GM23338 (cell line): Measurements from ENCODE around the gene DEPDC5. TPM values are rescaled to one million over a fixed set of nuclear protein-coding genes. Genes with fewer than 3 reads are reported as not detected.

Experiments used
- ATAC-seq: fragments of 200-7000 bp; cut with Tn5 transposase; 3 replicates; pipeline ENCODE4 v1.9.1; 2020
- DNase-seq: peaks from one replicate; pipeline ENCODE4 v3.0.0-alpha.2; 2015; ENCODE audit warnings: low spot score
- H2AFZ ChIP-seq: fragments of 200-600 bp; sonication (generic); 2 replicates; pipeline ENCODE4 v1.8.0; 2016; ENCODE audit warnings: antibody characterized with exemption, mild to moderate bottlenecking, moderate library complexity
- H3F3A ChIP-seq: fragments of 200-600 bp; sonication (generic); replicated peaks from 2 replicates; pipeline ENCODE4 v1.8.0; 2017; ENCODE audit warnings: antibody characterized with exemption, mixed run types, low read depth
- H3K27ac ChIP-seq: fragments of 200-600 bp; sonication (generic); 2 replicates; pipeline ENCODE4 v1.6.1; 2016; ENCODE audit warnings: low read depth
- H3K27me3 ChIP-seq: fragments of 200-600 bp; sonication (generic); 2 replicates; pipeline ENCODE4 v1.8.0; 2016; ENCODE audit warnings: mild to moderate bottlenecking, mixed run types, moderate library complexity; ENCODE audit not compliant: insufficient read depth
- H3K36me3 ChIP-seq: fragments of 200-600 bp; sonication (generic); 2 replicates; pipeline ENCODE4 v1.8.0; 2016; ENCODE audit warnings: mild to moderate bottlenecking; ENCODE audit not compliant: insufficient read depth
- H3K4me1 ChIP-seq: fragments of 200-600 bp; sonication (generic); 2 replicates; pipeline ENCODE4 v1.8.0; 2016; ENCODE audit warnings: mild to moderate bottlenecking, moderate library complexity; ENCODE audit not compliant: insufficient read depth
- H3K4me2 ChIP-seq: fragments of 200-600 bp; sonication (generic); 2 replicates; pipeline ENCODE4 v1.7.1; 2017; ENCODE audit warnings: mixed run types
- H3K4me3 ChIP-seq: fragments of 200-600 bp; sonication (generic); 2 replicates; pipeline ENCODE4 v1.6.1; 2016; ENCODE audit warnings: mixed run types
- H3K79me2 ChIP-seq: fragments of 200-600 bp; sonication (generic); replicated peaks from 2 replicates; pipeline ENCODE4 v1.8.0; 2017; ENCODE audit warnings: mild to moderate bottlenecking; ENCODE audit not compliant: insufficient read depth
- H3K9me2 ChIP-seq: fragments of 200-600 bp; sonication (generic); 2 replicates; pipeline ENCODE4 v1.8.0; 2017; ENCODE audit not compliant: insufficient read depth
- H4K20me1 ChIP-seq: fragments of 200-600 bp; sonication (generic); replicated peaks from 2 replicates; pipeline ENCODE4 v1.8.0; 2017; ENCODE audit warnings: mild to moderate bottlenecking; ENCODE audit not compliant: insufficient read depth
- H3K27ac Mint-ChIP-seq: 2 replicates; pipeline ENCODE4 v1.8.0; 2020; ENCODE audit warnings: inconsistent platforms, mild to moderate bottlenecking, moderate library complexity, mixed read lengths
- H3K27me3 Mint-ChIP-seq: 3 replicates; pipeline ENCODE4 v1.8.0; 2022; ENCODE audit warnings: low read depth, mild to moderate bottlenecking, moderate library complexity, mixed read lengths, inconsistent platforms; ENCODE audit not compliant: insufficient read depth, poor library complexity
- H3K36me3 Mint-ChIP-seq: 3 replicates; pipeline ENCODE4 v1.8.0; 2021; ENCODE audit warnings: low read depth, mild to moderate bottlenecking, inconsistent platforms, moderate library complexity, mixed read lengths
- H3K4me1 Mint-ChIP-seq: 3 replicates; pipeline ENCODE4 v1.8.0; 2020; ENCODE audit warnings: mild to moderate bottlenecking, inconsistent platforms, mixed read lengths
- H3K4me3 Mint-ChIP-seq: 3 replicates; pipeline ENCODE4 v1.8.0; 2021; ENCODE audit warnings: moderate library complexity, mild to moderate bottlenecking, inconsistent platforms, mixed read lengths
- H3K9me3 Mint-ChIP-seq: 3 replicates; pipeline ENCODE4 v1.8.0; 2020; ENCODE audit warnings: moderate library complexity, mild to moderate bottlenecking, inconsistent platforms, mixed read lengths
- CTCF ChIP-seq, 2 experiments: fragments of 200-600 bp in 1 of 2; sonication (generic) in 1 of 2; conservative IDR thresholded peaks; 2 replicates each; pipeline versions ENCODE4 v1.5.1 to v1.6.1; 2016 to 2017; ENCODE audit warnings: antibody characterized with exemption in 2 of 2, low read depth in 2 of 2, mild to moderate bottlenecking in 2 of 2, moderate library complexity in 1 of 2
- ETS1 ChIP-seq: IDR thresholded peaks from 2 replicates; pipeline ENCODE4 v1.6.1; 2016; ENCODE audit warnings: antibody characterized with exemption
- EZH2 ChIP-seq: fragments of 200-600 bp; sonication (generic); IDR thresholded peaks from one replicate; pipeline ENCODE4 v1.8.0; 2017; ENCODE audit warnings: antibody characterized with exemption, mild to moderate bottlenecking, low read depth; ENCODE audit not compliant: unreplicated experiment
- EZH2phosphoT487 ChIP-seq: fragments of 200-600 bp; sonication (generic); IDR thresholded peaks from one replicate; pipeline ENCODE4 v1.8.1; 2018; ENCODE audit warnings: antibody characterized with exemption; ENCODE audit not compliant: unreplicated experiment
- JUNB ChIP-seq: IDR thresholded peaks from one replicate; pipeline ENCODE4 v1.6.1; 2016; ENCODE audit warnings: antibody characterized with exemption; ENCODE audit not compliant: unreplicated experiment
- NANOG ChIP-seq: IDR thresholded peaks from 2 replicates; pipeline ENCODE4 v1.6.1; 2016; ENCODE audit warnings: antibody characterized with exemption, borderline replicate concordance
- POLR2AphosphoS5 ChIP-seq: IDR thresholded peaks from 2 replicates; pipeline ENCODE4 v1.6.1; 2016; ENCODE audit warnings: antibody characterized with exemption, low read depth
- STAT1 ChIP-seq: IDR thresholded peaks from one replicate; pipeline ENCODE4 v1.6.1; 2016; ENCODE audit warnings: antibody characterized with exemption; ENCODE audit not compliant: unreplicated experiment
- ZNF114 ChIP-seq: fragments of 250-450 bp; sonication (Bioruptor Pico); IDR thresholded peaks from 2 replicates; pipeline ENCODE4 v1.5.0; 2020; ENCODE audit warnings: mild to moderate bottlenecking, moderate library complexity
- ZNF331 ChIP-seq: fragments of 250-450 bp; sonication (Bioruptor Pico); IDR thresholded peaks from 2 replicates; pipeline ENCODE4 v1.5.0; 2020; ENCODE audit warnings: low read depth, mild to moderate bottlenecking, moderate library complexity
- polyA plus RNA-seq: library from polyadenylated mRNA; unstranded; fragments of >200 nt; fragmentation: Nextera tagmentation; extraction: Ambion mirVana; gene quantifications from 2 replicates; pipeline ENCODE4 v1.2.1, GENCODE V29; 2016
- total RNA-seq: library from RNA; depleted of rRNA; stranded (reverse); fragments of >200 nt; shearing (Covaris generic); gene quantifications from 2 replicates; pipeline ENCODE4 v1.2.3, GENCODE V29; 2014
- TF ChIP-seq, protein P1 (sequence below): IDR thresholded peaks from one replicate; pipeline ENCODE4 v1.6.1; 2018; ENCODE audit warnings: antibody characterized with exemption; ENCODE audit not compliant: unreplicated experiment

The DEPDC5 gene
- total and polyA plus RNA-seq, 2 experiments from 2014 or later = 18.7 to 19.7 TPM

DNA sequence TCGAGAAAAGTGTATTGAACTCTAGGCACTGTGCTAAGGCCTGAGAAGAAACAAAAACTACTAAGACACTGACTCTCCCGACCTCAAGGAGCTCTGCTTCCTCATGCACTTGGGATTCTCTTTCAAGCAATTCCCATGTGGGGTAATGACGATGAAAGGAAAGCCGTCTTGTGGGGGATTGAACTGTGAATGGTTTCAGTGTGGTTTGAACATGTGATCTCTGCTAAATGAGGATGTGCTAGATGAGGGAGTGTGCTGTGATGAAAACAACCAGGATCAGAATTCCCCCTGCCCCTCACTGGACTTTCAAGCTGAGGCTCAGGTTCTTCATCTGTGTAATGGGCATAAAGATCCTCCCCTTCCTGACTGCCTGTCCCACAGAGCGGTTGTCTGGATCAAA, 74.9 kb downstream of the DEPDC5 start:
- no peak overlapping the region for H3K4me3 ChIP-seq
- no peak overlapping the region for H2AFZ ChIP-seq
- H4K20me1 ChIP-seq = no peaks in the 10 kb centered on the region; the same call in 1 of the 2 replicates
- H3K27me3 Mint-ChIP-seq = no peaks in the 10 kb centered on the region
- no peaks in the 10 kb centered on the region for H3K79me2 ChIP-seq
- H3K27ac ChIP-seq = peak overlapping the region; percentile 74; the same call in 1 of the 2 replicates
- no peak overlapping the region for H3K27ac Mint-ChIP-seq
- no peaks in the 10 kb centered on the region for H3K27me3 ChIP-seq
- 0 out of 2 replicates have a peak, but pooled peaks cover 5% of the 10 kb centered on the region for H3K36me3 ChIP-seq
- peaks cover 3% of the 10 kb centered on the region; the same call in 2 of the 3 replicates for H3K36me3 Mint-ChIP-seq
- no peaks in the 10 kb centered on the region for H3K9me3 Mint-ChIP-seq
- H3K4me2 ChIP-seq = no peak overlapping the region
- H3F3A ChIP-seq = no peaks in the 10 kb centered on the region
- no peaks in the 10 kb centered on the region for H3K4me1 Mint-ChIP-seq
- ATAC-seq = no peak
- H3K4me1 ChIP-seq = no peaks in the 10 kb centered on the region
- no peaks in the 10 kb centered on the region for H3K9me2 ChIP-seq
- TF ChIP-seq JUNB (no peak), POLR2AphosphoS5 (no peak), NANOG (no peak), STAT1 (no peak), ZNF114 (no peak), ZNF331 (CRISPR knock-in tag) (no peak), EZH2 (no peak), ETS1 (no peak), EZH2phosphoT487 (no peak), CTCF (conservative IDR thresholded peaks at IDR 0.05; ENCODE audit: low read depth in 2 of 2) (no peak)
- no peak for DNase-seq
- H3K4me3 Mint-ChIP-seq = no peak overlapping the region

DNA sequence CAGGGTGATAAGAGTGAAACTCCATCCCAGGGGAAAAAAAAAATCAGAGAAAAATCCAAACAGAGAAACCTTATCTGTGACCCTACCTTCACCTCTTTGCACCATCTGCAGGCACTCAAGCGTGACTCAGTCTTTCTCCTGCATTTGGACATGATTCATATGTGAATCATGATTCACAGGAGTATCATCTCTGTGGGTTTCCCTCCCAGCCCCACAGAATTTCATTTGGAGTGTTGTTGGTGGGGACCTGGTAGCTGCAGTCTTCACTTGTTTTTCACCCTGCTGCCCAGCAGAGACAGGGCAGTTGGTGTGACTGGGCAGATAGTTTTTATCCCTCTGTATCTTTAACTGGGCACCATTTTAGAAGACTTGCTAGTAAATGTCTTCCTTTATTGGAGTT, 75.7 kb downstream of the DEPDC5 start:
- no peak overlapping the region for H3K27ac Mint-ChIP-seq
- no peaks in the 10 kb centered on the region for H3K36me3 ChIP-seq
- no peaks in the 10 kb centered on the region for H3K27me3 ChIP-seq
- no peaks in the 10 kb centered on the region for H3K27me3 Mint-ChIP-seq
- H3K4me1 ChIP-seq = no peaks in the 10 kb centered on the region
- H3F3A ChIP-seq = no peaks in the 10 kb centered on the region
- no peak overlapping the region for H3K4me2 ChIP-seq
- no peaks in the 10 kb centered on the region for H3K9me2 ChIP-seq
- H3K36me3 Mint-ChIP-seq = peaks cover 3% of the 10 kb centered on the region; the same call in 2 of the 3 replicates
- no peaks in the 10 kb centered on the region; the same call in 1 of the 2 replicates for H4K20me1 ChIP-seq
- no peaks in the 10 kb centered on the region for H3K4me1 Mint-ChIP-seq
- no peak overlapping the region for H3K4me3 ChIP-seq
- no peak overlapping the region for H3K27ac ChIP-seq
- no peaks in the 10 kb centered on the region for H3K79me2 ChIP-seq
- ATAC-seq (no peak), DNase-seq (no peak)
- no peak overlapping the region for H3K4me3 Mint-ChIP-seq
- H3K9me3 Mint-ChIP-seq = no peaks in the 10 kb centered on the region
- no peak overlapping the region for H2AFZ ChIP-seq
- TF ChIP-seq ETS1 (no peak), NANOG (no peak), CTCF (conservative IDR thresholded peaks at IDR 0.05; ENCODE audit: low read depth in 2 of 2) (no peak), EZH2 (no peak)
- TF ChIP-seq, protein P1, sequence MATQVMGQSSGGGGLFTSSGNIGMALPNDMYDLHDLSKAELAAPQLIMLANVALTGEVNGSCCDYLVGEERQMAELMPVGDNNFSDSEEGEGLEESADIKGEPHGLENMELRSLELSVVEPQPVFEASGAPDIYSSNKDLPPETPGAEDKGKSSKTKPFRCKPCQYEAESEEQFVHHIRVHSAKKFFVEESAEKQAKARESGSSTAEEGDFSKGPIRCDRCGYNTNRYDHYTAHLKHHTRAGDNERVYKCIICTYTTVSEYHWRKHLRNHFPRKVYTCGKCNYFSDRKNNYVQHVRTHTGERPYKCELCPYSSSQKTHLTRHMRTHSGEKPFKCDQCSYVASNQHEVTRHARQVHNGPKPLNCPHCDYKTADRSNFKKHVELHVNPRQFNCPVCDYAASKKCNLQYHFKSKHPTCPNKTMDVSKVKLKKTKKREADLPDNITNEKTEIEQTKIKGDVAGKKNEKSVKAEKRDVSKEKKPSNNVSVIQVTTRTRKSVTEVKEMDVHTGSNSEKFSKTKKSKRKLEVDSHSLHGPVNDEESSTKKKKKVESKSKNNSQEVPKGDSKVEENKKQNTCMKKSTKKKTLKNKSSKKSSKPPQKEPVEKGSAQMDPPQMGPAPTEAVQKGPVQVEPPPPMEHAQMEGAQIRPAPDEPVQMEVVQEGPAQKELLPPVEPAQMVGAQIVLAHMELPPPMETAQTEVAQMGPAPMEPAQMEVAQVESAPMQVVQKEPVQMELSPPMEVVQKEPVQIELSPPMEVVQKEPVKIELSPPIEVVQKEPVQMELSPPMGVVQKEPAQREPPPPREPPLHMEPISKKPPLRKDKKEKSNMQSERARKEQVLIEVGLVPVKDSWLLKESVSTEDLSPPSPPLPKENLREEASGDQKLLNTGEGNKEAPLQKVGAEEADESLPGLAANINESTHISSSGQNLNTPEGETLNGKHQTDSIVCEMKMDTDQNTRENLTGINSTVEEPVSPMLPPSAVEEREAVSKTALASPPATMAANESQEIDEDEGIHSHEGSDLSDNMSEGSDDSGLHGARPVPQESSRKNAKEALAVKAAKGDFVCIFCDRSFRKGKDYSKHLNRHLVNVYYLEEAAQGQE = no peak
